ENCODE data around the gene PPP1R37. TPM values are rescaled to one million over a fixed set of nuclear protein-coding genes. Genes with fewer than 3 reads are reported as not detected.
A peak's percentile ranks its signal among the peaks of the same experiment; 100 is the strongest.

Gene PPP1R37
- total RNA-seq, 2 donors from 2014 or later, result 18.1 to 36.3 TPM

DNA sequence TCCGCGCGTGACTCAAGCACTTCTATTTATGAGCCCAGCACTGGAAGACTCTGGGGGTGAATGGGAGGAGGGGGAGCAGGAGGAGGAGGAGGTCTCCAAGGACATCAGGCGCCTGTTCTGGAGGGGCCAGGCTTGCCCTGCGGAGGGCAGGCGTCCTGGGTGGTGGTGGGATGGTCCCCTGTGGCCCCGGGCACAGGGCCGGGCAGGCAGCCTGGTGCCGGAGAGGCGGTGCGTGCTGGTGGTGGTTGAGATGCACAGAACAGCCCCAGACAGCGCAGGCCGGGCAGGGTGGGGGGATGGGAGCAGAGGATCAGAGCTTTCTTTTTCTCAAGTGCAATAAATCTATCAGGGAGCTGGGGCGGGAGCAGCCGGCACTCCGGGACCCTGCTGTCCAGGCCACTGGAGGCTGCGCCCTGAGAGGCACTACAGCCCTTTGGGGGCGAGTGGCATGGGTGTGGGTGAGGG lies 53.8 kb downstream of the PPP1R37 start:
- H3K4me1 Mint-ChIP-seq (ENCODE audit: low read depth in 2 of 2), result peaks cover 0 to 4% of the 10 kb centered on the region in 2 donors
- no peak overlapping the region for H3K4me3 Mint-ChIP-seq
- H3K9me3 Mint-ChIP-seq, result no peaks in the 10 kb centered on the region
- H3K36me3 Mint-ChIP-seq, result no peaks in the 10 kb centered on the region
- DNase-seq (ENCODE audit: low spot score) (no peak), ATAC-seq (no peak)
- H3K27me3 Mint-ChIP-seq, result no peaks in the 10 kb centered on the region
- H3K27ac Mint-ChIP-seq, result no peak overlapping the region

DNA sequence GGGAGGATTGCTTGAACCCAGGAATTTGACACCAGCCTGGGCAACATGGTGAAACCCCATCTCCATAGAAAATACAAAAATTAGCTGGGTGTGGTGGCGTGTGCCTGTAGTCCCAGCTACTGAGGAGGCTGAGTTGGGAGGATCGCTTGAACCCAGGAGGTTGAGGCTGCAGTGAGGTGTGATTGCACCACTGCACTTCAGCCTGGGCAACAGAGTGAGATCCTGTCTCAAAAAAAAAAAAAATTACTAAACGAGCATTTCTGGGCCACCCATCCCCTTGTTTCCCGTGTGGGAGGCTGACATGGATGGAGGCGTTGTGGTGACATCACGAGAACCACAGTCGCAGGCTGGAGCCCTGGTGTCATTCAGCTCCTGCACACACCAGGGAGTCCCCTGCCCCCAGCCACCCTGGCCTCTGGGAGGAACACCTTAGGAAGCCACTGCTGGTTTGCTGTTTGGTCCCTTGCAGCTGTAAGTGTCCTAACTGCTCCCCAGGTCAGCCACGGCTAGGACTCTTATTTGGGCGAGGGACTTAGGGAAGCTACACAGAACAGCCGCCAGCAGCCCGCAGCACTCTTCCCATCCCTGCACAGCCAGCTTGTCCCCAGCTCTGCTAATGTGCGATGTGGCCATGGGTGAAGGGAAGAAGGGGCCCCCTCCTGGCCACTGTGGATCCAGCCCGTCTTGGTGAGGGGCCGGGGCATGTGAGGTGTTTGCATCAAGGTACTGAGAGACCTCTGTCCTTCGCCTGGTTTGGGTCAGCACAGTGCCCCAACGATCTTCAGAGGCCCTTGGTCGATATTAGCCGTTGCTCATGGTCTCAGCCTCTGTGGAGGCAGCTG lies 55.1 kb downstream of the PPP1R37 start:
- peaks cover 0 to 3% of the 10 kb centered on the region in 2 donors for H3K27me3 Mint-ChIP-seq
- ATAC-seq, result no peak

GRCh38 chr19:45149129-45149528 lies 56.1 kb downstream of the PPP1R37 start:
- Mint-ChIP-seq H3K36me3 (no peaks in the 10 kb centered on the region), H3K27me3 (peaks cover 0 to 7% of the 10 kb centered on the region in 2 donors), H3K9me3 (no peaks in the 10 kb centered on the region), H3K4me3 (no peak overlapping the region), H3K4me1 (ENCODE audit: low read depth in 2 of 2) (peaks cover 8 to 11% of the 10 kb centered on the region in 2 donors), H3K27ac (no peak overlapping the region)
- DNase-seq (ENCODE audit: low spot score), result no peak
- no peak for ATAC-seq

More for the DNA sequence above, 55.1 kb downstream of the PPP1R37 start:
- Mint-ChIP-seq H3K36me3 (no peaks in the 10 kb centered on the region), H3K4me3 (no peak overlapping the region), H3K9me3 (no peaks in the 10 kb centered on the region), H3K4me1 (ENCODE audit: low read depth in 2 of 2) (peaks cover 4 to 6% of the 10 kb centered on the region in 2 donors), H3K27ac (no peak overlapping the region)
- DNase-seq (ENCODE audit: low spot score), result no peak

GRCh38 chr19:45150180-45150579 lies 57.2 kb downstream of the PPP1R37 start:
- Mint-ChIP-seq H3K4me1 (ENCODE audit: low read depth in 2 of 2) (peaks cover 11 to 14% of the 10 kb centered on the region in 2 donors), H3K27me3 (peaks cover 0 to 9% of the 10 kb centered on the region in 2 donors), H3K27ac (no peak overlapping the region), H3K36me3 (no peaks in the 10 kb centered on the region), H3K9me3 (no peaks in the 10 kb centered on the region), H3K4me3 (no peak overlapping the region)
- DNase-seq (ENCODE audit: low spot score) (no peak), ATAC-seq (no peak)

DNA sequence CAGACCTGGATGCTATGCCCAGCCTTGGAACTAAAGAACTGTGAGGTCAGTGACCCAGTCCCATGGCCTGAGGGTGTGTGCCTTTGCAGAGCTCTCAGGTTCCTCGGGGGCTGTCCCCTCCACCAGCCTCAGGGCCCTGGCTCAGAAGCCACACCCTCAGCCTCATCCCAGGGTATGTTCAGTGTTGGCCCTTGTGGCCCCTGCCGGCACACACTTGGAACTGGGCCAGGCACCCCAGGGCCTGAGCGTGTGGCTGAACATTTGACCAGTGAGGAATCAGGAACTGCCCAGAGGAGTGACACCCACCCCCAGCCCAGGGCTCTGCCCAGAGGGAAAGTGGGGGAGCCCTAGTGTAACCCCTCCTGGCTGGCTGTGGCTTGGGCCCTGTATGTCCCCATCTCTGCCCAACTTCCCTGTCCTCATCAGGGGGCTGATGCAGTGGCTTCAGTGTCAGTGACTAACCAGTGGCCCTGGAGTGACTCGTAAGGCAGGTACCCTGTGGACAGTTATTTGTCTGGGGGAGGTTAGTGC lies 57.8 kb downstream of the PPP1R37 start:
- no peak overlapping the region for H3K4me3 Mint-ChIP-seq
- no peaks in the 10 kb centered on the region for H3K9me3 Mint-ChIP-seq
- H3K27ac Mint-ChIP-seq, result no peak overlapping the region
- peaks cover 11 to 14% of the 10 kb centered on the region in 2 donors for H3K4me1 Mint-ChIP-seq (ENCODE audit: low read depth in 2 of 2)
- H3K36me3 Mint-ChIP-seq, result no peaks in the 10 kb centered on the region
- DNase-seq (ENCODE audit: low spot score) (no peak), ATAC-seq (no peak)
- H3K27me3 Mint-ChIP-seq, result peaks cover 0 to 11% of the 10 kb centered on the region in 2 donors

DNA sequence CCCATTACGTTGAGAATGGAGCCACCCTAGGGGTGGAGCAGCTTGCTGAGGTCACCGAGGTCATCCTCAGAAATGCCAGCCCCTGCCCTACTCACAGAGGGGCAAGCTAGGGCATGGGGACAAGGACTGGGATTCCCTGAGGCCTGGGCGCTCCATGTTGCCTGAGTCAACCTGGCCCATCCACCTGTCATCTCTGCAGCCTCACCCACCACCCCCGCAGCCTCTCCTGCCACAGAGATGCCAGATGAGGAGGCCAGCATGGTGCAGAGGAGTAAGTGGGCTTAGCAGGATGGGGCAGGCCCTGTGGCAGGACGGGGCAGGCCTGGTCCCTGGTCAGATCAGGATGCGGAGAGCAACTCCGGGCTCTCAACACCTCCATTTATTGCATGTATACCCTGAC lies 58.3 kb downstream of the PPP1R37 start:
- Mint-ChIP-seq H3K27ac (no peak overlapping the region), H3K4me3 (no peak overlapping the region)

DNA sequence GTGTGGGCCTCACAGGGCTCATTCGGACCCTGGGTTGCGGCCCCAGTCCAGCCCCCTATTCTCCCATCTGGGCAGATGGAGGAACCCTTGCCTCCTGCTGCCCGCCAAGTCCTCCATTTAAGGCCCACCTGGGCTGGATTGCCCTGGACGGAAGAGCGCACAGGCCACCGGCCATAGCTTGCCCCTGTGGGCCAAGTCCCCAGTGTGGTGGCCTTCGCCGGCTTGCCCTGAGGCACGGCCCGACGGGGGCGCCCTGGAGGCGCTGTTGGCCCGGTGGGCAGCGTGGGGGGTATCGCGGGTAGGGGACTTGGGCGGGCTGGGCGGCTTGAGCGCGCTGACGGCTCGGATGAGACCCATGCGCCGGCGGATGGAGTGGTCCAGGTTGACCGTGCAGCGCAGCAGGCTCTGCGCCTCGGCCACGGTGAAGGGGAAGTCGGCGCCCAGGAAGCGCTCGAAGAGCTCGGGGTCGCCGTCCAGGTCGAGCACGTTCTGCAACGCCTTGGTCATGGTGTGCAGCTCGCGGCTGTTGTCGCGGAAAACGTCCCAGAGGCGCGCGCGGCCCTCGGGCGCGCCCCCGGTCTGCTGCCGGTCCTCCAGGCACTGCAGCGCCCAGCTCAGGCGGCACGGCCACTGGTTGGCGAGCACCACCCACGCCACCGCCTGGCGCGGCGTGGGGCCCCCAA lies 59.0 kb downstream of the PPP1R37 start:
- Mint-ChIP-seq H3K4me1 (ENCODE audit: low read depth in 2 of 2) (peaks cover 11 to 14% of the 10 kb centered on the region in 2 donors), H3K9me3 (no peaks in the 10 kb centered on the region), H3K27ac (no peak overlapping the region), H3K4me3 (peak overlapping the region; percentile 73), H3K36me3 (no peaks in the 10 kb centered on the region), H3K27me3 (peaks cover 0 to 11% of the 10 kb centered on the region in 2 donors)
- ATAC-seq (no peak), DNase-seq (ENCODE audit: low spot score) (no peak)

More for the DNA sequence above, 58.3 kb downstream of the PPP1R37 start:
- H3K36me3 Mint-ChIP-seq, result no peaks in the 10 kb centered on the region
- ATAC-seq (no peak), DNase-seq (ENCODE audit: low spot score) (no peak)
- H3K27me3 Mint-ChIP-seq, result peaks cover 0 to 11% of the 10 kb centered on the region in 2 donors
- H3K9me3 Mint-ChIP-seq, result no peaks in the 10 kb centered on the region
- H3K4me1 Mint-ChIP-seq (ENCODE audit: low read depth in 2 of 2), result peaks cover 11 to 14% of the 10 kb centered on the region in 2 donors

DNA sequence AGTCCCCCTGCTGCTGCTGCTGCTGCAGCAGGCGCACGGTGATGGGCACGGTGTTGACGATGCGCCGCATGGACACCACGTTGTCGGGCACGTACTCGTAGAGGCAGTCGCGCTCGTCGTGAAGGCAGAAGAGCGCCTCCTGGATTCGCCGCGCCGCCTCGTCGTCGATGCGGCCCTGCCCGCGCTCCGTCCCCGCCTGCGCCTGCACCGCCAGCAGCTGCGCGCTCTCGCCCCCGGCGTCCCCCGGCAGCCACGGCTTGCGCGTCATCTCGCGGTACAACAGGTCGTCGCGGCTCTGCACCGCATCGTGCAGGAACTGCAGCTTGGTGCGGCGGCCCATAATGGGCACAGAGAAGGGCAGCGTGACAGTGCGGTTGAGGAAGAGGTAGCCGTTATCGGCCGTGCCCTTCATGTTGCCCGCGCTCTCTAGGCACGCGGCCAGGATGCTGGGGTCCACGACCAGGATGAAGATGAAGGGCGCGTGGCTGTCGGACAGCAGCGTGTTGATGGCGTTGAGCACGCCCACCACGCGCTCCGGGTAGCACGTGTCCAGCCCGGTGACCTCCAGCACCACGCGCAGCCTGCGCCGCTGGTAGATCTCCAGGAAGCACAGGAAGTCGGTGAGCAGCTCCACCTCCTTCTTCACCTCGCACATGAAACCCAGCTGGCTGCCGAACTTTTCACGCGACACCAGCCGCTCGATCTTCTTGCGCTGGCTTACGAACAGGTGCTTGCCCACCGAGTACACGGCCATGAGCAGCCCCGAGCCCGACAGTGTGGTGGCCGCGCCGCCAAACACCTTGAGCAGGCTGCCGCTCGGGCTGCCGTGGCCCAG lies 59.7 kb downstream of the PPP1R37 start:
- H3K9me3 Mint-ChIP-seq, result no peaks in the 10 kb centered on the region
- peaks cover 11 to 14% of the 10 kb centered on the region in 2 donors for H3K4me1 Mint-ChIP-seq (ENCODE audit: low read depth in 2 of 2)
- ATAC-seq (peak; percentile 73 to 74), DNase-seq (ENCODE audit: low spot score) (no peak)
- H3K36me3 Mint-ChIP-seq, result no peaks in the 10 kb centered on the region
- peak overlapping the region; percentile 73 for H3K4me3 Mint-ChIP-seq
- peak overlapping the region in 1 of 2 donors; percentile 41 for H3K27ac Mint-ChIP-seq
- H3K27me3 Mint-ChIP-seq, result peaks cover 0 to 15% of the 10 kb centered on the region in 2 donors

DNA sequence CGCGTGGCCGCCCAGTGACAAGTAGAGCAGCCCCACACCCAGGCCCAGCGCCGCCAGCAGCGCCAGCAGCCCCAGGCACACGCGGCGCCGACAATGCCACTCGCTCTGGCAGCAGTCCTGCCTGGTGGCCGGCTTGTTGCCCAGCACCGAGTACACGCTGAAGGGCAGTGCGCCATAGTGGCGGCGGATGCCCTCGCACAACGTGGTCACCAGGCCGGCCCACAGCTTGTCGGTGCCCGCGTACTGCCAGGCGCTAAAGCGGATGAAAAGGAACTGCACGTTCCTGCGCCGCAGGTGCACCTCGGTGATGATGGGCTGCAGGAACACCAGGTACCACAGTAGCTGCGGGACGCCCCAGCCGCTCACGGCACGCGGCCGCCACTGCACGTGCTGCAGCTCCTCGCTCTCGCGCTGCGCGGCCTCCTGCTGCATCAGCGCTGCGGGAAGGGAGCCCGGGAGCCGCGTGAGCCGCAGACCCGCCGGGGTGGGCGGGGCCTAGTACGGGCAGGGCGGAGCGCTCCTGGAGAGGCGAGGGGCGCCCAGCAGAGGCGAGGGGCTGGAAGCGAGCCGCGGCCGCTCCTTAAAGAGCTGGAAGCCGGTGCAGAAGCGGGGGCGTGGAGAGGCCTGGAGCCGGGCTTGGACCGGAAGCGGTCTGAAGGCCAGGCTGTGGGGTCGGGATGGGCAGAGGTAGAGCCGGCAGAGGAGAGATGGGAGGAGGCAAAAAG lies 60.5 kb downstream of the PPP1R37 start:
- Mint-ChIP-seq H3K36me3 (no peaks in the 10 kb centered on the region), H3K4me1 (ENCODE audit: low read depth in 2 of 2) (peaks cover 11 to 19% of the 10 kb centered on the region in 2 donors), H3K9me3 (no peaks in the 10 kb centered on the region), H3K27ac (no peak overlapping the region), H3K4me3 (peak overlapping the region; percentile 73), H3K27me3 (peaks cover 6 to 19% of the 10 kb centered on the region in 2 donors)
- ATAC-seq (peak; percentile 20 to 25), DNase-seq (ENCODE audit: low spot score) (no peak)

GRCh38 chr19:45154064-45154827 lies 61.3 kb downstream of the PPP1R37 start:
- H3K27me3 Mint-ChIP-seq, result peaks cover 6 to 19% of the 10 kb centered on the region in 2 donors
- H3K9me3 Mint-ChIP-seq, result no peaks in the 10 kb centered on the region
- peaks cover 11 to 19% of the 10 kb centered on the region in 2 donors for H3K4me1 Mint-ChIP-seq (ENCODE audit: low read depth in 2 of 2)
- H3K27ac Mint-ChIP-seq, result no peak overlapping the region
- H3K4me3 Mint-ChIP-seq, result peak overlapping the region; percentile 44
- ATAC-seq (no peak), DNase-seq (ENCODE audit: low spot score) (no peak)
- no peaks in the 10 kb centered on the region for H3K36me3 Mint-ChIP-seq

- DNase-seq (ENCODE audit: low spot score) (no peak), ATAC-seq (no peak)
- Mint-ChIP-seq H3K4me1 (ENCODE audit: low read depth in 2 of 2) (peaks cover 17 to 19% of the 10 kb centered on the region in 2 donors), H3K27ac (no peak overlapping the region), H3K4me3 (no peak overlapping the region), H3K9me3 (no peaks in the 10 kb centered on the region), H3K27me3 (peaks cover 16 to 19% of the 10 kb centered on the region in 2 donors), H3K36me3 (no peaks in the 10 kb centered on the region)
These were observed 63.1 kb downstream of the PPP1R37 start for GRCh38 chr19:45156011-45156630.

DNA sequence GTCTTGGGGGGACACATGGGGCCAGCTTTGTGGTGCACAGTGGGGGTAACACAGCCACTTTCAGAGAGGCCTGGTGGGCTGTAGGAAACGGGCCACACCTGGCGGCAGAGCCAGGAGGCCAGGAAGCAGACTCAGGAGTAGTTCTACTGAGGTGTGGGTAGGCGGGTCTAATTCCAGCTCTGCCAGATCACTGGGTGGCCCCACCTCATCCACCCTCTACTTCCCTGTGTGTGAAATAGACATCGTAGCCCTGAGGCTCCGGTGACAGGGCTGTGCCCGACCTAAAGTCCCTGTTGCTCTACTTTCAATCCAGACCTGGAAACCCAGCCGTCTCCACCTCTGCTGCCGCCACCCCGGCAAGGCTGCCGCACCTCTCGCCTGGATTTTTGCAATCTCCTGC lies 63.8 kb downstream of the PPP1R37 start:
- H3K4me3 Mint-ChIP-seq, result no peak overlapping the region
- no peaks in the 10 kb centered on the region for H3K9me3 Mint-ChIP-seq
- peaks cover 17 to 19% of the 10 kb centered on the region in 2 donors for H3K4me1 Mint-ChIP-seq (ENCODE audit: low read depth in 2 of 2)
- no peak for ATAC-seq
- H3K27ac Mint-ChIP-seq, result no peak overlapping the region
- H3K27me3 Mint-ChIP-seq, result peaks cover 16 to 19% of the 10 kb centered on the region in 2 donors
- DNase-seq (ENCODE audit: low spot score), result no peak
- H3K36me3 Mint-ChIP-seq, result no peaks in the 10 kb centered on the region
